Esophagus muscularis mucosa (tissue), 4 donors: ENCODE data around the gene TRIM29. TPM values are rescaled to one million over a fixed set of nuclear protein-coding genes. Genes with fewer than 3 reads are reported as not detected.

Experiments
- DNase-seq: peaks from one replicate; pipeline ENCODE4 v3.0.0-alpha.2; 2017; ENCODE audit errors: extremely low spot score
- H3K27ac ChIP-seq, 4 donors: fragments of 200-600 bp; sonication (generic); replicated peaks in 1 of 4; 1 replicate in 3 of 4; 2 replicates in 1 of 4; pipeline ENCODE4 v1.5.1; 2016 to 2019; ENCODE audit warnings: mild to moderate bottlenecking in 1 of 4
- H3K27me3 ChIP-seq, 4 donors: fragments of 200-600 bp; sonication (generic); one replicate each; pipeline versions ENCODE4 v1.5.1 to v1.6.0; 2016 to 2019
- H3K36me3 ChIP-seq, 4 donors: fragments of 200-600 bp; sonication (generic); one replicate each; pipeline ENCODE4 v1.5.1; 2016 to 2019
- H3K4me1 ChIP-seq, 4 donors: fragments of 200-600 bp; sonication (generic); one replicate each; pipeline ENCODE4 v1.5.1; 2016 to 2019
- H3K4me3 ChIP-seq, 4 donors: fragments of 200-600 bp; sonication (generic); 1 replicate in 2 of 4; 2 replicates in 2 of 4; pipeline ENCODE4 v1.5.1; 2016 to 2019; ENCODE audit warnings: mild to moderate bottlenecking in 4 of 4, moderate library complexity in 1 of 4
- H3K9me3 ChIP-seq, 4 donors: fragments of 200-600 bp; sonication (generic); 1 replicate in 3 of 4; 2 replicates in 1 of 4; pipeline ENCODE4 v1.5.1; 2016 to 2019
- EP300 ChIP-seq: sonication (generic); formaldehyde crosslinking; IDR thresholded peaks from one replicate; pipeline ENCODE4 v1.6.1; 2017; ENCODE audit warnings: antibody characterized with exemption
- POLR2A ChIP-seq: fragments of 450-650 bp; IDR thresholded peaks from one replicate; pipeline ENCODE4 v1.6.1; 2017; ENCODE audit warnings: antibody characterized with exemption, moderate library complexity, mild to moderate bottlenecking, low read depth
- POLR2AphosphoS5 ChIP-seq, 2 donors: sonication (generic); formaldehyde crosslinking; IDR thresholded peaks; one replicate each; pipeline ENCODE4 v1.6.1; 2017; ENCODE audit warnings: antibody characterized with exemption in 2 of 2
- WGBS: methylation state at CpG from one replicate; pipeline ENCODE4 v1.1.5; 2018; 5-methylcytosine and 5-hydroxymethylcytosine counted together
- intact Hi-C: fragments of 100-400 bp; cut with DNase I; formaldehyde crosslinking; loops from one replicate; pipeline ENCODE4 v1.15.1; 2023
- total RNA-seq, 4 donors: library from RNA; depleted of rRNA; stranded (reverse); fragments of >200 nt; gene quantifications; one replicate each; pipeline versions ENCODE4 v1.1.0 to v1.2.1, GENCODE V29; 2016
- TF ChIP-seq, protein P1 (sequence below), 3 experiments: fragments of 200-600 bp in 2 of 3; fragments of 450-650 bp in 1 of 3; sonication (generic) in 2 of 3; IDR thresholded peaks; one replicate each; pipeline ENCODE4 v1.5.1; 2017 to 2019; ENCODE audit warnings: antibody characterized with exemption in 3 of 3, mild to moderate bottlenecking in 2 of 3, moderate library complexity in 1 of 3

TRIM29 gene
- total RNA-seq, 4 donors from 2014 or later = 0.45 to 1.3 (median 0.75) TPM

DNA sequence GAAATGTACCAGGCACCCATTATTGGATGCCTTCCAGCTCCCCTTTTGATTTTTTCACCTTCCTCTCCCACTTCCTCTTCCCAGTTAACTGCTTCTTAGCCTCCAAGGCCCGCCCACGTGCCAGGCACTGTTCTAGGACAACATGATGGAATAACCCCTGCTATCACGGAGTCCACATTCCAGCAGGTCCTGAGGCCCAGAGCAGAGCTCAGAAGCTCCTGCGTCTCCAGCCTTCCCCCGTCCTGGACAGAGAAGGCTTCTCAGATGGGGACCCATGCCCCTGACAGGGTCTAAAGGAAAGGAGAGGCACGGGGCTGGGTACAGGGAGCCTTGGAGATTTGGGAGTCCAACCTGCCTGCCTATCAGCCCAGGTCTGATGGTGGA lies 29.1 kb downstream of the TRIM29 start:
- no peaks in the 10 kb centered on the region for H3K9me3 ChIP-seq
- no peak for DNase-seq
- no peak for TF ChIP-seq EP300
- TF ChIP-seq, protein P1, sequence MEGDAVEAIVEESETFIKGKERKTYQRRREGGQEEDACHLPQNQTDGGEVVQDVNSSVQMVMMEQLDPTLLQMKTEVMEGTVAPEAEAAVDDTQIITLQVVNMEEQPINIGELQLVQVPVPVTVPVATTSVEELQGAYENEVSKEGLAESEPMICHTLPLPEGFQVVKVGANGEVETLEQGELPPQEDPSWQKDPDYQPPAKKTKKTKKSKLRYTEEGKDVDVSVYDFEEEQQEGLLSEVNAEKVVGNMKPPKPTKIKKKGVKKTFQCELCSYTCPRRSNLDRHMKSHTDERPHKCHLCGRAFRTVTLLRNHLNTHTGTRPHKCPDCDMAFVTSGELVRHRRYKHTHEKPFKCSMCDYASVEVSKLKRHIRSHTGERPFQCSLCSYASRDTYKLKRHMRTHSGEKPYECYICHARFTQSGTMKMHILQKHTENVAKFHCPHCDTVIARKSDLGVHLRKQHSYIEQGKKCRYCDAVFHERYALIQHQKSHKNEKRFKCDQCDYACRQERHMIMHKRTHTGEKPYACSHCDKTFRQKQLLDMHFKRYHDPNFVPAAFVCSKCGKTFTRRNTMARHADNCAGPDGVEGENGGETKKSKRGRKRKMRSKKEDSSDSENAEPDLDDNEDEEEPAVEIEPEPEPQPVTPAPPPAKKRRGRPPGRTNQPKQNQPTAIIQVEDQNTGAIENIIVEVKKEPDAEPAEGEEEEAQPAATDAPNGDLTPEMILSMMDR (IDR thresholded peaks at IDR 0.05) = no peak
- TF ChIP-seq POLR2A = no peak
- TF ChIP-seq POLR2AphosphoS5 (IDR thresholded peaks at IDR 0.05) = no peak
- H3K4me1 ChIP-seq = peaks cover 0 to 4% (median 0%) of the 10 kb centered on the region in 4 donors
- WGBS = 47% methylated on average over 5 of the region's 6 CpGs
- no peak overlapping the region for H3K27ac ChIP-seq
- H3K27me3 ChIP-seq = peaks cover 0 to 25% (median 0%) of the 10 kb centered on the region in 4 donors
- H3K4me3 ChIP-seq = no peak overlapping the region
- intact Hi-C loops = loop anchor here (1.0 to 5.0 kb wide), 3 partner anchors 381 to 626 kb away; partner anchors contain the start of gene NECTIN1
- no peaks in the 10 kb centered on the region for H3K36me3 ChIP-seq

DNA sequence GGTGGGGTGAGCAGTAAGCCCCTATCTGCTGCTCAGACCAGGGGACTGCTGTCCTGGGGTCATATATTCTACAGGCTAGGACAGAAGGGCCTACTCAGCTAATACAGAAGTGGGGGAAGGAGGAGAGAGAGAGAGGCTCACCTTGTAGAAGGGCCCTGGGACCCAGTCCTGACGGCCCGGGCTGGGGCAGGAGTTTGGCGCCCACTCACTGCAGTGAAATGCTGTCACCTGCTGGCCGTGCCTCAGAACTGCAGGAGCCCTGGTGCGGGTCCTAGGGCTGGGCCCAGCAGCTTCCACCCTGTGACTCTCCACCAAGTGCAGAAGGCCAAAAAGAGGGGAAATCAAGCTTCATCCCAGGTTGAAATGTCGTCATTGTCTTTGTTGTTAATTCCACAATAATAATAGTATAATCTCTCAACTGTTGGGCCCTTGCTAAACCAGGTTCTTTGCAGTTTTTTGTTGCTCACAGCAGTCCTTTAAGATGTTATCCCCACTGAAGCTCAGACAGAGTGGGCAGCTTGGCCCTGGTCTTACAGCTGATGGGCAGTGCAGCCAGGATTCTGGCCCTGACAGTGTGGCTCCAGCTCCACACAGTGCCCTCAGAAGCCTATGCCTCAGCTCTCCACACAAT lies 29.6 kb downstream of the TRIM29 start:
- no peak for DNase-seq
- WGBS = 8% methylated on average over 5 of the region's 6 CpGs
- Histone ChIP-seq H3K4me1 (peaks cover 0 to 4% (median 0%) of the 10 kb centered on the region in 4 donors), H3K4me3 (no peak overlapping the region), H3K9me3 (no peaks in the 10 kb centered on the region), H3K27me3 (peaks cover 0 to 25% (median 0%) of the 10 kb centered on the region in 4 donors), H3K36me3 (no peaks in the 10 kb centered on the region), H3K27ac (no peak overlapping the region)
- TF ChIP-seq, protein P1 (IDR thresholded peaks at IDR 0.05) = peak; percentile 94 to 100 (median 98)
- TF ChIP-seq EP300 = no peak
- intact Hi-C loops = loop anchor here (1.0 to 5.0 kb wide), 3 partner anchors 381 to 626 kb away; partner anchors contain the start of gene NECTIN1

DNA sequence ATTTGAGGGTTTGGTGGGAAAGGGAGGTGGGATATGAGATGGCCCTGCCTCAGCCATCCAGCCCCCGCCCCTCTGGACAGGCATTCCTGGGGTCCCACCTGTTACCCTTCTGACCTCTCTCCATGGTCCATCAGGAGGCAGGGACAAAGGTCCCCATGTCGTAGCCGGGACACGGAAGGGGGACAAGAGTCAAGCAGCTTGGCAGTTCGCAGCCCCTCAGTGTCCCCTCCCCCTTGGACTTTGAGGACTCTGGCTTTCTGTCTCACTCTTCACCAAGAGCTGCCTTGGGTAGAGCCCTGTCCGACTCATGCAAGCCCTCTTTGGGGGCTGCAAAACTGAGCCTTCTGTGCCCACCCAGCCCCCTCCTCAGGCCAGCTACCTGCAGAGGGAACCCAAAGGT lies 30.2 kb downstream of the TRIM29 start:
- WGBS = 69% methylated on average over 6 of the region's 6 CpGs
- TF ChIP-seq POLR2A (no peak), EP300 (no peak), POLR2AphosphoS5 (IDR thresholded peaks at IDR 0.05) (no peak)
- TF ChIP-seq, protein P1 (IDR thresholded peaks at IDR 0.05) = no peak
- intact Hi-C loops = loop anchor here (1.0 to 5.0 kb wide), 3 partner anchors 380 to 625 kb away; partner anchors contain the start of gene NECTIN1
- Histone ChIP-seq H3K4me3 (no peak overlapping the region), H3K9me3 (no peaks in the 10 kb centered on the region), H3K27me3 (peaks cover 0 to 28% (median 0%) of the 10 kb centered on the region in 4 donors), H3K4me1 (peaks cover 0 to 4% (median 0%) of the 10 kb centered on the region in 4 donors), H3K36me3 (no peaks in the 10 kb centered on the region), H3K27ac (no peak overlapping the region)
- no peak for DNase-seq

DNA sequence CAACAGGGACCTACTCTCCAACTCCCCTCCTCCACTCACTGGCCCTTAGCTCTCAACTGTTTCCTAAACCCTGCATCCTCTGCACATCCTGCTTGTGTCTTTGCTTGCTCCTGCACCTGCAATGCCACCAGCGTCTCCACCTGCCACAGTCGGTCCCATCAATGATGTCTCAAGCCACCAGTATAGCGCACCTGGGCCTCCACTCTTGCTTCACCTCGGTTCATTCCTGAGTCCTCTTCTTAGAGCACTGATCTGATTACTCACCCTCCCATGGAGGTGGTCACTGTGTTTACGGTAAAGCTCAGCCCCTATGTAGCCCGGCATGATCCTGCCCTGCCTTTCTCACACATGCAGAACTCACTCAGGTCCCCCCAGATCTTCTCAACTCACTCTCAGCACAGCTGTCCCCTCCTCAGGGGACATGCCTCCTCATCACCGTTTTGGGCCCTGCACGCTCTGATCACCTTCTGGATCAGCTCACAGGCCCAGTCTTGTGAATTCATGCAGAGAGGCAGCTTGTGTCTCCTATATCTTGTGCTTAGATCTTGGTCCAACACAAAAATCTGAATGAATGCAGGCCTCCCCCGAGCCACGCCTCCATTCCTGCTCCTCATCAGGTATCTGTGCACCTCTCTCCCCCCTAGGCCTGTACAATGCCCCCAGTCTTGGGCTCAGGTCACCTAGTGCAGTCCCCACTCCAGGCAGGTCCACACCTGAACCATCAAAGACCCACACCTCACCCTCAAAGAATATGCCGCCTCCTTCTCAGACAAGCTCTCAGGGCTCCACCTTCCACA lies 31.4 kb downstream of the TRIM29 start:
- TF ChIP-seq EP300 = no peak
- TF ChIP-seq, protein P1 (IDR thresholded peaks at IDR 0.05) = no peak
- no peak for TF ChIP-seq POLR2A
- TF ChIP-seq POLR2AphosphoS5 (IDR thresholded peaks at IDR 0.05) = no peak
- DNase-seq = no peak
- intact Hi-C loops = loop anchor here (5.0 kb wide), 2 partner anchors 379 to 624 kb away; partner anchors contain the start of gene NECTIN1
- Histone ChIP-seq H3K4me1 (peaks cover 0 to 4% (median 0%) of the 10 kb centered on the region in 4 donors), H3K36me3 (no peaks in the 10 kb centered on the region), H3K9me3 (no peaks in the 10 kb centered on the region), H3K27me3 (peaks cover 0 to 37% (median 0%) of the 10 kb centered on the region in 4 donors), H3K4me3 (no peak overlapping the region), H3K27ac (no peak overlapping the region)
- 85% methylated on average over 11 of the region's 11 CpGs for WGBS
